HEK293 (cell line): ENCODE measurements around the gene ONECUT2.

Source experiments
- CTCF ChIA-PET: fragments of 350-600 bp; formaldehyde crosslinking; extraction: SDS; loops from one replicate; lab custom pipeline; 2021; ENCODE audit warnings: antibody characterized with exemption; lab: Yijun Ruan, JAX
- POLR2A ChIA-PET: fragments of 300-600 bp; formaldehyde crosslinking; extraction: SDS; loops from one replicate; lab custom pipeline; 2020; ENCODE audit warnings: antibody characterized with exemption, inconsistent platforms; lab: Yijun Ruan, JAX
- H3K27ac ChIP-seq: fragments of 200-500 bp; sonication (Bioruptor generic); 2 replicates; pipeline ENCODE4 v1.5.1; 2014; ENCODE audit warnings: low read depth, low read length, control low read depth, inconsistent platforms; ENCODE audit errors: extremely low read depth
- H3K36me3 ChIP-seq, 2 experiments: fragments of 200-500 bp in 1 of 2; sonication (Bioruptor generic) in 1 of 2; 1 replicate in 1 of 2; 2 replicates in 1 of 2; pipeline ENCODE4 v1.5.1; 2014 to 2017; ENCODE audit warnings: inconsistent platforms in 2 of 2, low read length in 2 of 2; ENCODE audit not compliant: control insufficient read depth in 2 of 2, insufficient read depth in 1 of 2
- H3K4me1 ChIP-seq: fragments of 200-500 bp; sonication (Bioruptor generic); 2 replicates; pipeline ENCODE4 v1.5.1; 2014; ENCODE audit warnings: mild to moderate bottlenecking, low read length, inconsistent platforms; ENCODE audit not compliant: control insufficient read depth, insufficient read depth
- H3K4me3 ChIP-seq: 2 replicates; pipeline ENCODE4 v1.5.1; 2011; ENCODE audit warnings: low read depth, mild to moderate bottlenecking, control low read depth, low read length, moderate library complexity
- H3K9me3 ChIP-seq: fragments of 200-500 bp; sonication (Bioruptor generic); 2 replicates; pipeline ENCODE4 v1.5.1; 2014; ENCODE audit warnings: low read depth, low read length, inconsistent platforms; ENCODE audit not compliant: control insufficient read depth, insufficient read depth
- KLF1 ChIP-seq: fragments of 450-650 bp; formaldehyde crosslinking; IDR thresholded peaks from 2 replicates; pipeline ENCODE4 v1.5.1; 2016; ENCODE audit warnings: missing biosample characterization, missing genetic modification characterization
- KLF9 ChIP-seq: fragments of 450-650 bp; formaldehyde crosslinking; IDR thresholded peaks from 2 replicates; pipeline ENCODE4 v1.5.1; 2016; ENCODE audit warnings: missing biosample characterization, missing genetic modification characterization, low read depth
- TCF7L2 ChIP-seq: IDR thresholded peaks from 2 replicates; pipeline ENCODE4 v1.6.1; 2011; ENCODE audit warnings: low read depth, mild to moderate bottlenecking, inconsistent platforms, low read length, moderate library complexity, borderline replicate concordance
- ZBTB17 ChIP-seq: fragments of 450-650 bp; formaldehyde crosslinking; IDR thresholded peaks from 2 replicates; pipeline ENCODE4 v1.5.1; 2016; ENCODE audit warnings: missing biosample characterization, missing genetic modification characterization
- ZBTB8A ChIP-seq: fragments of 450-650 bp; formaldehyde crosslinking; IDR thresholded peaks from 2 replicates; pipeline ENCODE4 v1.5.1; 2016; ENCODE audit warnings: missing biosample characterization, missing genetic modification characterization
- ZFP3 ChIP-seq: fragments of 450-650 bp; formaldehyde crosslinking; IDR thresholded peaks from 2 replicates; pipeline ENCODE4 v1.5.1; 2016; ENCODE audit warnings: low read depth, missing biosample characterization, missing genetic modification characterization
- ZNF146 ChIP-seq: fragments of 450-650 bp; formaldehyde crosslinking; IDR thresholded peaks from 2 replicates; pipeline ENCODE4 v1.5.1; 2016; ENCODE audit warnings: missing biosample characterization, missing genetic modification characterization
- ZNF214 ChIP-seq: fragments of 450-650 bp; formaldehyde crosslinking; IDR thresholded peaks from 2 replicates; pipeline ENCODE4 v1.5.1; 2017; ENCODE audit warnings: missing biosample characterization, mild to moderate bottlenecking, missing genetic modification characterization, borderline replicate concordance
- ZNF248 ChIP-seq: fragments of 450-650 bp; formaldehyde crosslinking; IDR thresholded peaks from 2 replicates; pipeline ENCODE4 v1.5.1; 2017; ENCODE audit warnings: missing biosample characterization, missing genetic modification characterization
- ZNF26 ChIP-seq: fragments of 450-650 bp; formaldehyde crosslinking; IDR thresholded peaks from 2 replicates; pipeline ENCODE4 v1.5.1; 2016; ENCODE audit warnings: missing biosample characterization, missing genetic modification characterization
- ZNF350 ChIP-seq: fragments of 450-650 bp; formaldehyde crosslinking; IDR thresholded peaks from 2 replicates; pipeline ENCODE4 v1.5.0; 2017; ENCODE audit warnings: missing biosample characterization, mild to moderate bottlenecking, missing genetic modification characterization
- ZNF404 ChIP-seq: fragments of 450-650 bp; formaldehyde crosslinking; IDR thresholded peaks from 2 replicates; pipeline ENCODE4 v1.5.1; 2017; ENCODE audit warnings: missing biosample characterization, missing genetic modification characterization
- ZNF501 ChIP-seq: fragments of 450-650 bp; formaldehyde crosslinking; IDR thresholded peaks from 2 replicates; pipeline ENCODE4 v1.5.1; 2016; ENCODE audit warnings: missing biosample characterization, missing genetic modification characterization
- ZNF513 ChIP-seq: fragments of 450-650 bp; IDR thresholded peaks from 2 replicates; pipeline ENCODE4 v1.5.1; 2018; ENCODE audit warnings: missing biosample characterization, missing genetic modification characterization
- ZNF521 ChIP-seq: fragments of 450-650 bp; formaldehyde crosslinking; IDR thresholded peaks from 2 replicates; pipeline ENCODE4 v1.5.1; 2017; ENCODE audit warnings: missing biosample characterization, mild to moderate bottlenecking, missing genetic modification characterization
- ZNF530 ChIP-seq: fragments of 450-650 bp; formaldehyde crosslinking; IDR thresholded peaks from 2 replicates; pipeline ENCODE4 v1.5.1; 2016; ENCODE audit warnings: low read depth, missing biosample characterization, missing genetic modification characterization
- ZNF544 ChIP-seq: fragments of 450-650 bp; formaldehyde crosslinking; IDR thresholded peaks from 2 replicates; pipeline ENCODE4 v1.5.0; 2017; ENCODE audit warnings: missing biosample characterization, missing genetic modification characterization
- ZNF571 ChIP-seq: fragments of 450-650 bp; formaldehyde crosslinking; IDR thresholded peaks from 2 replicates; pipeline ENCODE4 v1.5.0; 2017; ENCODE audit warnings: missing biosample characterization, missing genetic modification characterization
- ZNF626 ChIP-seq: fragments of 450-650 bp; sonication (Bioruptor Pico); formaldehyde crosslinking; IDR thresholded peaks from 2 replicates; pipeline ENCODE4 v1.5.1; 2018; ENCODE audit warnings: missing biosample characterization, missing genetic modification characterization, inconsistent platforms
- ZNF660 ChIP-seq: fragments of 450-650 bp; IDR thresholded peaks from 2 replicates; pipeline ENCODE4 v1.5.1; 2018; ENCODE audit warnings: missing biosample characterization, mild to moderate bottlenecking, missing genetic modification characterization
- ZNF677 ChIP-seq: fragments of 450-650 bp; IDR thresholded peaks from 2 replicates; pipeline ENCODE4 v1.5.0; 2018; ENCODE audit warnings: missing biosample characterization, mild to moderate bottlenecking, missing genetic modification characterization, moderate library complexity
- ZNF747 ChIP-seq: fragments of 450-650 bp; formaldehyde crosslinking; IDR thresholded peaks from 2 replicates; pipeline ENCODE4 v1.5.1; 2016; ENCODE audit warnings: missing biosample characterization, missing genetic modification characterization
- TF ChIP-seq, protein P1 (sequence below): fragments of 450-650 bp; formaldehyde crosslinking; IDR thresholded peaks from 2 replicates; pipeline ENCODE4 v1.5.1; 2017; ENCODE audit warnings: missing biosample characterization, missing genetic modification characterization

ONECUT2 gene

GRCh38 chr18:57428221-57429150, 6.7 kb upstream of the ONECUT2 start:
- H3K36me3 ChIP-seq, result no peaks in the 10 kb centered on the region
- ChIA-PET POLR2A (no interaction called here), CTCF (no interaction called here)
- no peak overlapping the region for H3K27ac ChIP-seq
- no peak overlapping the region for H3K4me3 ChIP-seq
- no peaks in the 10 kb centered on the region; the same call in 1 of the 2 replicates for H3K4me1 ChIP-seq
- TF ChIP-seq ZFP3 (tag by site-specific recombination) (no peak), ZNF214 (tag by site-specific recombination) (no peak), KLF9 (no peak), ZNF677 (tag by site-specific recombination) (no peak), ZNF146 (tag by site-specific recombination) (no peak), ZNF544 (no peak)
- TF ChIP-seq, protein P1, sequence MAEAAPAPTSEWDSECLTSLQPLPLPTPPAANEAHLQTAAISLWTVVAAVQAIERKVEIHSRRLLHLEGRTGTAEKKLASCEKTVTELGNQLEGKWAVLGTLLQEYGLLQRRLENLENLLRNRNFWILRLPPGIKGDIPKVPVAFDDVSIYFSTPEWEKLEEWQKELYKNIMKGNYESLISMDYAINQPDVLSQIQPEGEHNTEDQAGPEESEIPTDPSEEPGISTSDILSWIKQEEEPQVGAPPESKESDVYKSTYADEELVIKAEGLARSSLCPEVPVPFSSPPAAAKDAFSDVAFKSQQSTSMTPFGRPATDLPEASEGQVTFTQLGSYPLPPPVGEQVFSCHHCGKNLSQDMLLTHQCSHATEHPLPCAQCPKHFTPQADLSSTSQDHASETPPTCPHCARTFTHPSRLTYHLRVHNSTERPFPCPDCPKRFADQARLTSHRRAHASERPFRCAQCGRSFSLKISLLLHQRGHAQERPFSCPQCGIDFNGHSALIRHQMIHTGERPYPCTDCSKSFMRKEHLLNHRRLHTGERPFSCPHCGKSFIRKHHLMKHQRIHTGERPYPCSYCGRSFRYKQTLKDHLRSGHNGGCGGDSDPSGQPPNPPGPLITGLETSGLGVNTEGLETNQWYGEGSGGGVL (tag by site-specific recombination), result no peak
- H3K9me3 ChIP-seq, result no peaks in the 10 kb centered on the region

- Histone ChIP-seq H3K27ac (no peak overlapping the region), H3K4me3 (no peak overlapping the region), H3K36me3 (no peaks in the 10 kb centered on the region), H3K9me3 (no peaks in the 10 kb centered on the region), H3K4me1 (no peaks in the 10 kb centered on the region; the same call in 1 of the 2 replicates)
- POLR2A ChIA-PET, result no interaction called here
- TF ChIP-seq ZNF530 (tag by site-specific recombination) (no peak), ZNF26 (tag by site-specific recombination) (no peak), TCF7L2 (no peak), ZNF248 (tag by site-specific recombination) (no peak), KLF1 (tag by site-specific recombination) (no peak)
- CTCF ChIA-PET, result no interaction called here
Measured at GRCh38 chr18:57429167-57430078, 5.8 kb upstream of the ONECUT2 start.

DNA sequence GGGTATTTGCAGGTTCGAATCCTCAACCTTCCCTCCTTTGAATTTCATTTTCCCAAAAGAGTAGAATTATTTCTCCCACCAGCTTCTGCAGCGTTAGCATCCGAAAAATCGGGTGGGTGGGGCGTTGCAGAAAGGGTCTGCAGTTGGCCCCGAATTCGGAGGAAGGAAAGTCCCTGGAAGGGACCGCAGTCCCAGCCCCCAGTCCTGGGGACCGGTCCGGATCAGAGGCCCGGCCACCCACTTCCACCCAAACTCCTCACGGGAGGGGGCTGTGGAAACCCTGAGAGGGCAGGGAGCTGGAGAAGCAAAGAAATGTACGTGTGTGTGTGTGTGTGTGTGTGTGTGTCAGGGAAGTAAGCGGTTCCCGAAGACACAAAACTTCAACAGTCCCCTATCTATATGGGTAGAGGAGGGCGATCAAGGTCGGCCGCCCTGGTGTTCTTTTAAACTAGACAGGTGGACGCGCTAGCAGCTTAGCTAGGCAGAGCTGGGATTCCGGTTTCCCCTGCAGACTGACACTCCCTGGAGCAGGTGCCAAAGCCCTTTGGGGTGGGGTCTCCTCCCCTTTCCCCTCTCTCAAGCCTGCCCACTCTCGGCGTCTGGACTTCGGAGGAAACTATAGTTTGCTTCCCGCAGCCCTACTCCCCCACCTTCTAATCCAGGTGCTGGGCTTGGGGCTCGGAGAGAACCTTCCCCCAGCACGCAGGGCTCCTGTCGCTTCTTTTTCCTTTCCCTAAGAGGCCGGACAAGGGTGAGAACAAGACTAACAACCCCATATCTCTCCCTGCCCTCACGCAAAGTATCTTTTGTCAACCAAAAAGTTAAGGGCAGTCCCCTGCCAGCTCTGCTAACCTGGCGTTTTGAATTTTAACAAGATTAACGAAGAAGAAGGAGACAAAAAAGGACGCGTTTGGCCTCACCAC, 4.8 kb upstream of the ONECUT2 start:
- Histone ChIP-seq H3K27ac (no peak overlapping the region), H3K9me3 (no peaks in the 10 kb centered on the region), H3K36me3 (no peaks in the 10 kb centered on the region), H3K4me1 (no peaks in the 10 kb centered on the region; the same call in 1 of the 2 replicates), H3K4me3 (no peak overlapping the region)
- CTCF ChIA-PET, result interaction anchor here (0.6 to 0.7 kb wide), 2 partner anchors 478 to 595 kb away, joined by 3 read pairs; no protein-coding TSS in a partner anchor
- POLR2A ChIA-PET, result no interaction called here
- no peak for TF ChIP-seq ZNF521 (tag by site-specific recombination)
- TF ChIP-seq ZNF626 (tag by site-specific recombination), result no peak
- TF ChIP-seq ZNF350, result no peak
- no peak for TF ChIP-seq ZNF660 (tag by site-specific recombination)
- TF ChIP-seq ZBTB17 (tag by site-specific recombination), result no peak
- no peak for TF ChIP-seq ZNF214 (tag by site-specific recombination)
- TF ChIP-seq ZBTB8A (tag by site-specific recombination), result no peak
- TF ChIP-seq ZNF501, result no peak
- no peak for TF ChIP-seq ZNF747
- TF ChIP-seq ZNF404, result no peak
- TF ChIP-seq ZNF571 (tag by site-specific recombination), result no peak
- TF ChIP-seq ZNF513 (tag by site-specific recombination), result no peak
